A549 (cell line): ENCODE measurements around the gene CIROP. TPM values are rescaled to one million over a fixed set of nuclear protein-coding genes. Genes with fewer than 3 reads are reported as not detected.

Source experiments
- ATAC-seq, 2 experiments: fragments of 200-7000 bp in 1 of 2; fragments of >200 bp in 1 of 2; cut with Nextera tagmentation in 1 of 2; cut with Tn5 transposase in 1 of 2; 3 replicates each; pipeline versions ENCODE4 v1.8.0 to v1.9.1; 2018 to 2020; ENCODE audit warnings: mild to moderate bottlenecking in 1 of 2, moderate library complexity in 1 of 2
- CTCF ChIA-PET: fragments of 300-600 bp; sonication (Branson Sonifier 250); formaldehyde crosslinking; extraction: SDS; loops from one replicate; lab custom pipeline; 2021; ENCODE audit warnings: antibody characterized with exemption, inconsistent platforms; lab: Yijun Ruan, JAX
- POLR2A ChIA-PET: fragments of 350-600 bp; formaldehyde crosslinking; extraction: SDS; loops from one replicate; lab custom pipeline; 2021; ENCODE audit warnings: antibody characterized with exemption, inconsistent platforms; lab: Yijun Ruan, JAX
- DNase-seq, 2 experiments: peaks; one replicate each; pipeline versions ENCODE4 v3.0.0 to v3.0.0-alpha.2; 2011 to 2016; ENCODE audit warnings: low read depth in 1 of 2, low spot score in 1 of 2
- FAIRE-seq: peaks from 2 replicates; lab custom pipeline; 2011; peaks lifted over from hg19 to GRCh38; lab: Jason Lieb, UNC
- H3K27ac ChIP-seq, 2 experiments: fragments of >200 bp; sonication (Bioruptor Twin); formaldehyde crosslinking; 3 replicates each; pipeline ENCODE4 v1.5.1; 2016 to 2017
- H3K4me1 ChIP-seq: fragments of >200 bp; sonication (Bioruptor Twin); formaldehyde crosslinking; 3 replicates; pipeline ENCODE4 v1.6.1; 2016
- H3K4me2 ChIP-seq: fragments of >200 bp; sonication (Bioruptor Twin); formaldehyde crosslinking; 3 replicates; pipeline ENCODE4 v1.6.1; 2016
- H3K4me3 ChIP-seq: fragments of >200 bp; sonication (Bioruptor Twin); formaldehyde crosslinking; 3 replicates; pipeline ENCODE4 v1.5.1; 2016
- H3K9me3 ChIP-seq: fragments of >200 bp; sonication (Bioruptor Twin); formaldehyde crosslinking; 3 replicates; pipeline ENCODE4 v1.6.1; 2016
- BHLHE40 ChIP-seq: IDR thresholded peaks from 2 replicates; pipeline ENCODE4 v1.6.1; 2012; ENCODE audit warnings: low read depth, low read length, inconsistent platforms
- CHD4 ChIP-seq: fragments of 200-600 bp; sonication (generic); IDR thresholded peaks from 2 replicates; pipeline ENCODE4 v1.6.1; 2016; ENCODE audit warnings: antibody characterized with exemption, mild to moderate bottlenecking, borderline replicate concordance
- EP300 ChIP-seq, 2 experiments: fragments of >200 bp; sonication (Bioruptor Twin); formaldehyde crosslinking; IDR thresholded peaks; 2 replicates in 1 of 2; 3 replicates in 1 of 2; pipeline ENCODE4 v1.6.1; 2016 to 2017
- FOSL2 ChIP-seq, 2 experiments: fragments of 450-650 bp in 1 of 2; fragments of >200 bp in 1 of 2; sonication (Bioruptor Twin) in 1 of 2; formaldehyde crosslinking; IDR thresholded peaks; 2 replicates each; pipeline versions ENCODE4 v1.5.0 to v1.6.1; 2016 to 2020; ENCODE audit warnings: mild to moderate bottlenecking in 1 of 2, moderate library complexity in 1 of 2
- FOXS1 ChIP-seq: fragments of 250-450 bp; sonication (Bioruptor Pico); IDR thresholded peaks from 2 replicates; pipeline ENCODE4 v1.5.0; 2020; ENCODE audit warnings: mild to moderate bottlenecking, moderate library complexity
- GATA3 ChIP-seq: IDR thresholded peaks from 2 replicates; pipeline ENCODE4 v1.6.1; 2012; ENCODE audit warnings: borderline replicate concordance
- HEYL ChIP-seq: fragments of 250-450 bp; sonication (Bioruptor Pico); IDR thresholded peaks from 2 replicates; pipeline ENCODE4 v1.8.0; 2021; ENCODE audit warnings: mild to moderate bottlenecking, moderate library complexity
- HOXB13 ChIP-seq: fragments of 250-450 bp; sonication (Bioruptor Pico); IDR thresholded peaks from 2 replicates; pipeline ENCODE4 v1.5.0; 2020; ENCODE audit warnings: low read depth, mild to moderate bottlenecking, moderate library complexity
- JUNB ChIP-seq: fragments of >200 bp; sonication (Bioruptor Twin); formaldehyde crosslinking; IDR thresholded peaks from 2 replicates; pipeline ENCODE4 v1.6.1; 2016
- NPAS2 ChIP-seq: fragments of 250-450 bp; sonication (Bioruptor Pico); IDR thresholded peaks from 2 replicates; pipeline ENCODE4 v1.8.0; 2022; ENCODE audit warnings: mild to moderate bottlenecking, moderate library complexity, borderline replicate concordance
- PHF8 ChIP-seq: fragments of 200-600 bp; sonication (generic); IDR thresholded peaks from 2 replicates; pipeline ENCODE4 v1.6.1; 2016; ENCODE audit warnings: low read depth, mild to moderate bottlenecking, antibody characterized with exemption, moderate library complexity, borderline replicate concordance
- POLR2A ChIP-seq: IDR thresholded peaks from 2 replicates; pipeline ENCODE4 v1.6.1; 2012; ENCODE audit warnings: mild to moderate bottlenecking, low read length
- POLR2AphosphoS2 ChIP-seq: conservative IDR thresholded peaks from 2 replicates; pipeline ENCODE4 v1.6.1; 2012; ENCODE audit warnings: low read length, improper control_type of control experiment, inconsistent platforms
- RAD21 ChIP-seq, 2 experiments: fragments of >200 bp in 1 of 2; sonication (Bioruptor Twin) in 1 of 2; formaldehyde crosslinking in 1 of 2; IDR thresholded peaks in 1 of 2; conservative IDR thresholded peaks in 1 of 2; 2 replicates in 1 of 2; 3 replicates in 1 of 2; pipeline ENCODE4 v1.6.1; 2012 to 2018; ENCODE audit warnings: inconsistent platforms in 1 of 2
- RCOR1 ChIP-seq: fragments of 150-350 bp; IDR thresholded peaks from 2 replicates; pipeline ENCODE4 v1.6.1; 2014; ENCODE audit warnings: antibody characterized with exemption, low read length, low read depth
- RFX5 ChIP-seq: fragments of 450-650 bp; IDR thresholded peaks from 2 replicates; pipeline ENCODE4 v1.7.1; 2014; ENCODE audit warnings: antibody characterized with exemption, mild to moderate bottlenecking, moderate library complexity
- SMC3 ChIP-seq: fragments of >200 bp; sonication (Bioruptor Twin); formaldehyde crosslinking; IDR thresholded peaks from 3 replicates; pipeline ENCODE4 v1.6.1; 2018; ENCODE audit warnings: inconsistent platforms
- TFCP2L1 ChIP-seq: fragments of 250-450 bp; sonication (Bioruptor Pico); IDR thresholded peaks from 2 replicates; pipeline ENCODE4 v1.5.0; 2021; ENCODE audit warnings: mild to moderate bottlenecking
- ZNF302 ChIP-seq: fragments of 250-450 bp; sonication (Bioruptor Pico); IDR thresholded peaks from 2 replicates; pipeline ENCODE4 v1.9.0; 2021; ENCODE audit warnings: inconsistent platforms, mild to moderate bottlenecking, moderate library complexity
- WGBS: methylation state at CpG from one replicate; pipeline ENCODE4 v1.1.6; 2017; ENCODE audit errors: missing lambda C conversion rate; 5-methylcytosine and 5-hydroxymethylcytosine counted together
- polyA plus RNA-seq, 4 experiments: library from polyadenylated mRNA; depleted of rRNA in 3 of 4; stranded (reverse); fragments of >200 nt; fragmentation: RNase III in 1 of 4; extraction: RNeasy Plus Mini Kit Qiagen cat#74134 plus additional on column Dnase treatment in 1 of 4; gene quantifications; 2 replicates in 3 of 4; 3 replicates in 1 of 4; pipeline ENCODE4 v1.2.3, GENCODE V29; 2011 to 2017
- TF ChIP-seq, protein P1 (sequence below): IDR thresholded peaks from 2 replicates; pipeline ENCODE4 v1.6.1; 2012
- TF ChIP-seq, protein P2 (sequence below): fragments of >200 bp; sonication (Bioruptor Twin); formaldehyde crosslinking; IDR thresholded peaks from 3 replicates; pipeline ENCODE4 v1.5.1; 2016

Gene CIROP
- polyA plus RNA-seq, 2 of the 4 experiments (the other 2 are of a cell fraction), result not detected

DNA sequence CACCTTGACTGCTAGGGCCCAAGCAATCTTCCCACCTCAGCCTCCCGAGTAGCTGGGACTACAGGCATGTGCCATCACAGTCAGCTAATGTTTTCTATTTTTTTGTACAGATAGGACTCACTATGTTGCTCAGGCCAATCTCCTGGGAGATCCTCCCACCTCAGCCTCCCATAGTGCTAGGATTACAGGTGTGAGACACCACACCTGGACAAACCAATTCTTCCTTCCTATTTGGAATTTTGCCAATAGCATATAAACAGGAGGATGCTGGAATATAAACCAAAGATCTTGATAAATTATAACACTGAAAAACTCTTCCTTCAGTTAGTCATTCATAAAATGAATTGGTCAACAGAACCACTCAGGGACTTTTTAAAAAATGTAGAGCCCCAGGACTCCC, 18.2 kb downstream of the CIROP start:
- no peak for TF ChIP-seq BHLHE40
- TF ChIP-seq POLR2AphosphoS2, result no peak
- no peak for TF ChIP-seq JUNB
- TF ChIP-seq EP300 (IDR thresholded peaks at IDR 0.05), result no peak
- no peak for TF ChIP-seq FOXS1
- TF ChIP-seq FOSL2 (IDR thresholded peaks at IDR 0.05), result no peak
- no peak for TF ChIP-seq FOSL2 (CRISPR knock-in tag; IDR thresholded peaks at IDR 0.05)
- TF ChIP-seq, all 56 proteins: peak for 0
- DNase-seq, result no peak
- Histone ChIP-seq H3K27ac (no peak overlapping the region), H3K4me2 (no peak overlapping the region), H3K4me1 (no peaks in the 10 kb centered on the region), H3K9me3 (no peaks in the 10 kb centered on the region), H3K4me3 (no peak overlapping the region)
- no peak for ATAC-seq
- CTCF ChIA-PET, result interaction anchor here (0.6 to 4.2 kb wide), 5 partner anchors 9 to 494 kb away, joined by 3 to 29 read pairs (median 9); partner anchors contain the start of genes ACIN1 and C14orf119
- POLR2A ChIA-PET, result no interaction called here
- WGBS, result 100% methylated on average over 1 of the region's 1 CpG
- no peak for FAIRE-seq

DNA sequence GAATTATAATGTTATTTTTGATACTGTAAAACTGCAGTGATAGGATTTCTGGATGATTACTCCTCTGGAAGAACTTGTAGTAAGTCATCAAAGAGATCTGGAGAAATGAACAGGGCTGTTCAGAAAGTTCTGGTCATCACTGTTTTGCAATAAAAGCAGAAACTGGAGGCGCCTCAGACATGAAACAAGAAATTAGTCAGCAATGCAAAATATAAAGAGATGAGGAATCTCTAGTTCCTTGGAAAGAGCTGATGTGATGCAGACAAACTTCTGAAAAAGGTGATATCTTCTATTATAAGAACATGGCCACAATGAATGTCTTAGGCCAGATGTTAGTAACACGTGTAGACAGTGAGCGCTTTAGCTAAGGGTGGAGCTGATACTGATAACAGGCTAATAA, 19.3 kb downstream of the CIROP start:
- Histone ChIP-seq H3K27ac (no peak overlapping the region), H3K9me3 (no peaks in the 10 kb centered on the region), H3K4me3 (no peak overlapping the region), H3K4me1 (peaks cover 4% of the 10 kb centered on the region; the same call in 2 of the 3 replicates), H3K4me2 (no peak overlapping the region)
- FAIRE-seq (no peak), ATAC-seq (no peak), DNase-seq (no peak)
- TF ChIP-seq RAD21 (conservative IDR thresholded peaks at IDR 0.05 in 1 of 2, IDR thresholded peaks at IDR 0.05 in 1 of 2) (no peak), FOSL2 (IDR thresholded peaks at IDR 0.05) (no peak), FOSL2 (CRISPR knock-in tag; IDR thresholded peaks at IDR 0.05) (no peak), RCOR1 (no peak), GATA3 (no peak)
- TF ChIP-seq, protein P1, sequence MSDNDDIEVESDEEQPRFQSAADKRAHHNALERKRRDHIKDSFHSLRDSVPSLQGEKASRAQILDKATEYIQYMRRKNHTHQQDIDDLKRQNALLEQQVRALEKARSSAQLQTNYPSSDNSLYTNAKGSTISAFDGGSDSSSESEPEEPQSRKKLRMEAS, result no peak
- TF ChIP-seq, protein P2, sequence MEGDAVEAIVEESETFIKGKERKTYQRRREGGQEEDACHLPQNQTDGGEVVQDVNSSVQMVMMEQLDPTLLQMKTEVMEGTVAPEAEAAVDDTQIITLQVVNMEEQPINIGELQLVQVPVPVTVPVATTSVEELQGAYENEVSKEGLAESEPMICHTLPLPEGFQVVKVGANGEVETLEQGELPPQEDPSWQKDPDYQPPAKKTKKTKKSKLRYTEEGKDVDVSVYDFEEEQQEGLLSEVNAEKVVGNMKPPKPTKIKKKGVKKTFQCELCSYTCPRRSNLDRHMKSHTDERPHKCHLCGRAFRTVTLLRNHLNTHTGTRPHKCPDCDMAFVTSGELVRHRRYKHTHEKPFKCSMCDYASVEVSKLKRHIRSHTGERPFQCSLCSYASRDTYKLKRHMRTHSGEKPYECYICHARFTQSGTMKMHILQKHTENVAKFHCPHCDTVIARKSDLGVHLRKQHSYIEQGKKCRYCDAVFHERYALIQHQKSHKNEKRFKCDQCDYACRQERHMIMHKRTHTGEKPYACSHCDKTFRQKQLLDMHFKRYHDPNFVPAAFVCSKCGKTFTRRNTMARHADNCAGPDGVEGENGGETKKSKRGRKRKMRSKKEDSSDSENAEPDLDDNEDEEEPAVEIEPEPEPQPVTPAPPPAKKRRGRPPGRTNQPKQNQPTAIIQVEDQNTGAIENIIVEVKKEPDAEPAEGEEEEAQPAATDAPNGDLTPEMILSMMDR, result no peak
- CTCF ChIA-PET, result interaction anchor here (0.7 to 4.2 kb wide), 8 partner anchors 9 to 493 kb away, joined by 3 to 29 read pairs (median 7); partner anchors contain the start of gene ACIN1
- 94% methylated on average over 3 of the region's 3 CpGs for whole genome bisulfite sequencing
- POLR2A ChIA-PET, result interaction anchor here (1.4 kb wide), 1 partner anchor 10 kb away, joined by 8 read pairs; the partner anchor contains the start of genes ACIN1 and C14orf119

DNA sequence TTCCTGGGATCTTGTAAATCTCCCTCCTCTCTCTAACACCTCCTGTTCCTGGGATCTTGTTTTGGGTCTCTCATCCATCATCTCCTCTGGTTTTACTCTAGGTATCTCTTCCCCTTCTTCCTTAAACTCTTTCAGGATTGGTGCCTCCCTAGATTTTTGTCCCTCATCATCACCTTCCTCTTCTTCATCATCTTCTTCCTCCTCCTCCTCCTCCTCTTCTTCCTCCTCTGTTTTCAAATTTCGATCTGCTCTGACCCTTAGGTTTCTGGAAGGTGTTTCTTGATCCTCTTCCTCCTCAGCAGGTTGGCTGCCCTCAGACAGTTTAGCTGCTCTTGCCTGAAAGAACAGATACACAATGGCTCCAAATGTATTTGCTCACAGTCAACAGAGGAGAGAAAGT, 24.3 kb downstream of the CIROP start:
- POLR2A ChIA-PET, result interaction anchor here (1.7 kb wide), 1 partner anchor 15 kb away, joined by 10 read pairs; the partner anchor contains the start of genes ACIN1 and C14orf119
- no peak overlapping the region for H3K4me3 ChIP-seq
- CTCF ChIA-PET, result interaction anchor here (0.6 to 9.2 kb wide), 11 partner anchors 9 to 160 kb away, joined by 3 to 141 read pairs (median 5); partner anchors contain the start of genes ACIN1 and C14orf119
- TF ChIP-seq NPAS2 (CRISPR knock-in tag) (no peak), RFX5 (no peak), FOXS1 (no peak), CHD4 (no peak), HOXB13 (no peak), HEYL (CRISPR knock-in tag) (no peak), RAD21 (conservative IDR thresholded peaks at IDR 0.05 in 1 of 2, IDR thresholded peaks at IDR 0.05 in 1 of 2) (no peak), SMC3 (no peak), TFCP2L1 (CRISPR knock-in tag) (no peak), GATA3 (no peak), FOSL2 (IDR thresholded peaks at IDR 0.05) (no peak), FOSL2 (CRISPR knock-in tag; IDR thresholded peaks at IDR 0.05) (no peak), POLR2AphosphoS2 (no peak), PHF8 (no peak), ZNF302 (no peak), POLR2A (no peak)
- TF ChIP-seq, all 56 proteins: peak for 0
- ATAC-seq (no peak), DNase-seq (no peak), FAIRE-seq (no peak)
- Histone ChIP-seq H3K4me1 (peaks cover 44% of the 10 kb centered on the region), H3K4me2 (no peak overlapping the region), H3K9me3 (no peaks in the 10 kb centered on the region), H3K27ac (peak overlapping the region in 1 of 2 experiments; percentile 86; a peak in 2 of 6 replicates)
- WGBS, result 63% methylated on average over 1 of the region's 1 CpG
